Kidney epithelial cell (primary cell): Measurements from ENCODE around the gene ZNF521. TPM values are rescaled to one million over a fixed set of nuclear protein-coding genes. Genes with fewer than 3 reads are reported as not detected.

Source experiments
- DNase-seq: peaks from one replicate; pipeline ENCODE4 v3.0.0-alpha.2; 2010; ENCODE audit warnings: low read depth
- H3K27me3 ChIP-seq: 2 replicates; pipeline ENCODE4 v1.6.0; 2011; ENCODE audit warnings: low read length; ENCODE audit not compliant: control insufficient read depth, insufficient read depth
- H3K36me3 ChIP-seq: 2 replicates; pipeline ENCODE4 v1.5.1; 2011; ENCODE audit warnings: low read length; ENCODE audit not compliant: control insufficient read depth, insufficient read depth
- H3K4me3 ChIP-seq: 2 replicates; pipeline ENCODE4 v1.5.1; 2011; ENCODE audit warnings: low read depth, mild to moderate bottlenecking, control low read depth, low read length
- CTCF ChIP-seq: IDR thresholded peaks from 2 replicates; pipeline ENCODE4 v1.5.1; 2011; ENCODE audit warnings: mild to moderate bottlenecking, moderate library complexity, low read length, control low read depth, inconsistent platforms; ENCODE audit not compliant: insufficient read depth, poor library complexity, severe bottlenecking
- total RNA-seq: library from RNA; depleted of rRNA; stranded (reverse); fragments of >200 nt; gene quantifications from 2 replicates; pipeline ENCODE4 v1.2.3, GENCODE V29; 2015

ZNF521 gene
- total RNA-seq, 1 donor from 2014 or later = 6.0 TPM

- Histone ChIP-seq H3K4me3 (no peak overlapping the region), H3K36me3 (no peaks in the 10 kb centered on the region), H3K27me3 (peaks cover 2% of the 10 kb centered on the region)
- TF ChIP-seq CTCF = no peak
- no peak for DNase-seq
These were observed 322.2 kb downstream of the ZNF521 start for GRCh38 chr18:25029802-25030201.

- H3K4me3 ChIP-seq = no peak overlapping the region
- no peak for TF ChIP-seq CTCF
- H3K36me3 ChIP-seq = no peaks in the 10 kb centered on the region
- H3K27me3 ChIP-seq = no peaks in the 10 kb centered on the region
- no peak for DNase-seq
These were observed 332.0 kb downstream of the ZNF521 start for GRCh38 chr18:25019931-25020330.

- no peak for TF ChIP-seq CTCF
- no peaks in the 10 kb centered on the region for H3K36me3 ChIP-seq
- no peak for DNase-seq
- no peaks in the 10 kb centered on the region for H3K27me3 ChIP-seq
- no peak overlapping the region for H3K4me3 ChIP-seq
These were observed 332.7 kb downstream of the ZNF521 start for GRCh38 chr18:25019086-25019860.

- no peaks in the 10 kb centered on the region for H3K36me3 ChIP-seq
- no peak for DNase-seq
- TF ChIP-seq CTCF = no peak
- H3K4me3 ChIP-seq = no peak overlapping the region
- H3K27me3 ChIP-seq = no peaks in the 10 kb centered on the region
These were observed 335.3 kb downstream of the ZNF521 start for GRCh38 chr18:25016666-25017065.

GRCh38 chr18:25016181-25016580 lies 335.8 kb downstream of the ZNF521 start:
- TF ChIP-seq CTCF = no peak
- no peak overlapping the region for H3K4me3 ChIP-seq
- DNase-seq = no peak
- no peaks in the 10 kb centered on the region for H3K36me3 ChIP-seq
- no peaks in the 10 kb centered on the region for H3K27me3 ChIP-seq
